ENCODE data around the gene KCNJ10. TPM values are rescaled to one million over a fixed set of nuclear protein-coding genes. Genes with fewer than 3 reads are reported as not detected.

KCNJ10 gene
- total and polyA plus RNA-seq, 2 donors (not counting 3 experiments of a cell fraction or from before 2014, with no cell fraction given): not detected

GRCh38 chr1:160074865-160075264 is 4.9 kb upstream of the KCNJ10 start:
- intact Hi-C loops (cut with micrococcal nuclease): no loop called here
- TF ChIP-seq FOS (IDR thresholded peaks at IDR 0.05; ENCODE audit: borderline replicate concordance, insufficient read depth, low read length): no peak
- TF ChIP-seq MYC (IDR thresholded peaks at IDR 0.05; ENCODE audit: low read depth, low read length): no peak
- TF ChIP-seq EZH2 (IDR thresholded peaks at IDR 0.05; ENCODE audit: borderline replicate concordance, low read depth, low read length, severe bottlenecking): no peak
- TF ChIP-seq POLR2A (IDR thresholded peaks at IDR 0.05; ENCODE audit: low read depth, low read length): no peak
- no peak for TF ChIP-seq POLR2AphosphoS5 (IDR thresholded peaks at IDR 0.05; ENCODE audit: insufficient read depth, low read depth, low read length)
- no peak for TF ChIP-seq CTCF (IDR thresholded peaks at IDR 0.05; ENCODE audit: extremely low read depth in 1 of 2, insufficient read depth in 1 of 2, low read depth in 1 of 2, low read length in 2 of 2)
- no peak for TF ChIP-seq JUN (IDR thresholded peaks at IDR 0.05; ENCODE audit: borderline replicate concordance, insufficient read depth, insufficient read length, low read depth)
- no peak for TF ChIP-seq MAX (IDR thresholded peaks at IDR 0.05; ENCODE audit: insufficient read depth, insufficient read length)
- TF ChIP-seq GATA2 (IDR thresholded peaks at IDR 0.05; ENCODE audit: insufficient read depth, insufficient read length, low read depth, low read length): no peak
- no peaks in the 10 kb centered on the region for H3K79me2 ChIP-seq (ENCODE audit: control insufficient read depth, insufficient read depth, low read length)
- dilution Hi-C loops (cut with MboI; ENCODE audit: extremely low pct_ligation_motif_present, low sequenced_read_pairs): no loop called here
- H3K27ac ChIP-seq (ENCODE audit: insufficient read depth, low read depth, low read length): no peak overlapping the region
- no peaks in the 10 kb centered on the region for H3K9me3 ChIP-seq (replicated peaks; ENCODE audit: control insufficient read depth, insufficient read depth, low read length)
- H3K4me3 ChIP-seq (replicated peaks in 1 of 3; ENCODE audit: insufficient read depth in 1 of 3, low read depth in 1 of 3, low read length in 3 of 3): no peak overlapping the region
- H2AFZ ChIP-seq (ENCODE audit: low read depth, low read length): no peak overlapping the region
- ChIA-PET CTCF (interaction anchor here (0.7 to 1.3 kb wide), 3 partner anchors 11 to 17 kb away, joined by 3 to 9 read pairs (median 4); no protein-coding TSS in a partner anchor), POLR2A (no interaction called here)
- no peak overlapping the region for H3K4me2 ChIP-seq (ENCODE audit: insufficient read depth, low read length)
- no peak overlapping the region for H3K9ac ChIP-seq (replicated peaks; ENCODE audit: extremely low read depth, insufficient read depth, low read length)
- no peak for FAIRE-seq
- no TSS peak for BruUV-seq (replicated peaks)
- H4K20me1 ChIP-seq (replicated peaks; ENCODE audit: control insufficient read depth, extremely low read depth, insufficient read depth, low read length): no peaks in the 10 kb centered on the region
- H3K9me1 ChIP-seq (replicated peaks; ENCODE audit: control insufficient read depth, extremely low read depth, insufficient read depth, low read length): no peaks in the 10 kb centered on the region
- DNase-seq (ENCODE audit: low read depth, low spot score): no peak
- H3K36me3 ChIP-seq (ENCODE audit: control insufficient read depth in 2 of 2, extremely low read depth in 1 of 2, insufficient read depth in 2 of 2, low read length in 2 of 2): no peaks in the 10 kb centered on the region
- H3K27me3 ChIP-seq (ENCODE audit: control insufficient read depth in 2 of 2, insufficient read depth in 2 of 2, low read length in 2 of 2): peaks cover 19 to 33% of the 10 kb centered on the region in 2 experiments
- peaks cover 6% of the 10 kb centered on the region for H3K4me1 ChIP-seq (ENCODE audit: control insufficient read depth, extremely low read depth, insufficient read depth, low read length)

All from endothelial cell of umbilical vein (primary cell).